Liver (tissue), 3 donors: Measurements from ENCODE around the gene RNU1-2.

Experiments
- EGR1 ChIP-seq, 2 donors: IDR thresholded peaks; 2 replicates each; pipeline ENCODE4 v1.6.1; 2016 to 2018; ENCODE audit warnings: antibody characterized with exemption in 2 of 2, low read depth in 2 of 2
- YY1 ChIP-seq: IDR thresholded peaks from 2 replicates; pipeline ENCODE4 v1.6.1; 2016; ENCODE audit warnings: antibody characterized with exemption, mild to moderate bottlenecking
- TF ChIP-seq, protein P1 (sequence below): IDR thresholded peaks from 2 replicates; pipeline ENCODE4 v1.6.1; 2016; ENCODE audit warnings: antibody characterized with exemption
- TF ChIP-seq, protein P2 (sequence below): fragments of 150-350 bp; IDR thresholded peaks from 2 replicates; pipeline ENCODE4 v1.5.1; 2017; ENCODE audit warnings: improper control_type of control experiment, low read depth, low read length; ENCODE audit not compliant: missing input control
- TF ChIP-seq, protein P3 (sequence below): IDR thresholded peaks from 2 replicates; pipeline ENCODE4 v1.6.1; 2016; ENCODE audit warnings: antibody characterized with exemption, mild to moderate bottlenecking
- donor health status: healthy.
- donor health status: healthy.

DNA sequence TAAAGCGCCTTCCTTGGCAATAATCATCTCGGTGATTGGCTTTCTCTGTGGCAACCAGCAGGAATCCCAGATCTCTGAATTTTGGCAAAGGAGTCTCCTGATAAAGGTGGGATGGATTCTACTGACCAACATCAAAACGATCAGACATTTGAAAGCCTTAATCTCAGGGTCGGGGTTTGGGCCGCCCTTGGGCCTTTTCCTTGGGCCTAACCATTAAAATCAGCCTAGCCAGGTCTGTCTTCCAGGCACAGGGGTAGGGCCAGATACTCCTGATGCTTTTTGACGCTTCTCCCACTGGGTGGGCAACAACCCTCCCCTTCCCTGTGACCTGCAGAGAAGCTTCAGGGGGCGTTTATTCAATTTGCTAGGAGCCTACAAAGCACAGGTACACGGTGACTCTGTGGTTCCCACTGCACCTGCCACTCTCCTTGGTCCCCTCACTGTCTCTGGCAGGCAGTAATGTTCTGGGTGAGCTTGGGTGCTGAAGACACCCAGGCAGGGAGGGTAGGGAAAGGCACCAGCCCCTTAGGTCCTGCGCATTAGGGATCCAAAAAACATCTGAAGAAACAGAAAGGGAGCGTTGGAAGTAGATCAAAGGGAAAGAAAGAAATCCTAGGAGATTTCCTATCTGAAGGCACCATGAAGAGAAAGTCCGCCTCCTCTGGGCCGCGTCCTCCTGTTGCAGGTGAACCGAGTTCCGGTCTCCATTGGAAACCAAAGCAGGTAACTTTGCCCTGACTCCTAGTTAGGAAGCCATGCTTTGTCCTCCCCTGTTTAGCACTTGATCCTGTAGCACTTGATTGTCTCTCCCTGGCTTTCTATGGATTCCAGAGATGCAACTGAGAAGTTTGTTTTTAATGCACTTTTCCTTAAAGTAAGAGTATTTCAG, 12.3 kb downstream of the RNU1-2 start:
- TF ChIP-seq YY1 (no peak), EGR1 (IDR thresholded peaks at IDR 0.05; ENCODE audit: low read depth in 2 of 2) (no peak)
- TF ChIP-seq, protein P1, sequence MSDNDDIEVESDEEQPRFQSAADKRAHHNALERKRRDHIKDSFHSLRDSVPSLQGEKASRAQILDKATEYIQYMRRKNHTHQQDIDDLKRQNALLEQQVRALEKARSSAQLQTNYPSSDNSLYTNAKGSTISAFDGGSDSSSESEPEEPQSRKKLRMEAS, result no peak
- TF ChIP-seq, protein P2, sequence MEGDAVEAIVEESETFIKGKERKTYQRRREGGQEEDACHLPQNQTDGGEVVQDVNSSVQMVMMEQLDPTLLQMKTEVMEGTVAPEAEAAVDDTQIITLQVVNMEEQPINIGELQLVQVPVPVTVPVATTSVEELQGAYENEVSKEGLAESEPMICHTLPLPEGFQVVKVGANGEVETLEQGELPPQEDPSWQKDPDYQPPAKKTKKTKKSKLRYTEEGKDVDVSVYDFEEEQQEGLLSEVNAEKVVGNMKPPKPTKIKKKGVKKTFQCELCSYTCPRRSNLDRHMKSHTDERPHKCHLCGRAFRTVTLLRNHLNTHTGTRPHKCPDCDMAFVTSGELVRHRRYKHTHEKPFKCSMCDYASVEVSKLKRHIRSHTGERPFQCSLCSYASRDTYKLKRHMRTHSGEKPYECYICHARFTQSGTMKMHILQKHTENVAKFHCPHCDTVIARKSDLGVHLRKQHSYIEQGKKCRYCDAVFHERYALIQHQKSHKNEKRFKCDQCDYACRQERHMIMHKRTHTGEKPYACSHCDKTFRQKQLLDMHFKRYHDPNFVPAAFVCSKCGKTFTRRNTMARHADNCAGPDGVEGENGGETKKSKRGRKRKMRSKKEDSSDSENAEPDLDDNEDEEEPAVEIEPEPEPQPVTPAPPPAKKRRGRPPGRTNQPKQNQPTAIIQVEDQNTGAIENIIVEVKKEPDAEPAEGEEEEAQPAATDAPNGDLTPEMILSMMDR, result no peak
- TF ChIP-seq, protein P3, sequence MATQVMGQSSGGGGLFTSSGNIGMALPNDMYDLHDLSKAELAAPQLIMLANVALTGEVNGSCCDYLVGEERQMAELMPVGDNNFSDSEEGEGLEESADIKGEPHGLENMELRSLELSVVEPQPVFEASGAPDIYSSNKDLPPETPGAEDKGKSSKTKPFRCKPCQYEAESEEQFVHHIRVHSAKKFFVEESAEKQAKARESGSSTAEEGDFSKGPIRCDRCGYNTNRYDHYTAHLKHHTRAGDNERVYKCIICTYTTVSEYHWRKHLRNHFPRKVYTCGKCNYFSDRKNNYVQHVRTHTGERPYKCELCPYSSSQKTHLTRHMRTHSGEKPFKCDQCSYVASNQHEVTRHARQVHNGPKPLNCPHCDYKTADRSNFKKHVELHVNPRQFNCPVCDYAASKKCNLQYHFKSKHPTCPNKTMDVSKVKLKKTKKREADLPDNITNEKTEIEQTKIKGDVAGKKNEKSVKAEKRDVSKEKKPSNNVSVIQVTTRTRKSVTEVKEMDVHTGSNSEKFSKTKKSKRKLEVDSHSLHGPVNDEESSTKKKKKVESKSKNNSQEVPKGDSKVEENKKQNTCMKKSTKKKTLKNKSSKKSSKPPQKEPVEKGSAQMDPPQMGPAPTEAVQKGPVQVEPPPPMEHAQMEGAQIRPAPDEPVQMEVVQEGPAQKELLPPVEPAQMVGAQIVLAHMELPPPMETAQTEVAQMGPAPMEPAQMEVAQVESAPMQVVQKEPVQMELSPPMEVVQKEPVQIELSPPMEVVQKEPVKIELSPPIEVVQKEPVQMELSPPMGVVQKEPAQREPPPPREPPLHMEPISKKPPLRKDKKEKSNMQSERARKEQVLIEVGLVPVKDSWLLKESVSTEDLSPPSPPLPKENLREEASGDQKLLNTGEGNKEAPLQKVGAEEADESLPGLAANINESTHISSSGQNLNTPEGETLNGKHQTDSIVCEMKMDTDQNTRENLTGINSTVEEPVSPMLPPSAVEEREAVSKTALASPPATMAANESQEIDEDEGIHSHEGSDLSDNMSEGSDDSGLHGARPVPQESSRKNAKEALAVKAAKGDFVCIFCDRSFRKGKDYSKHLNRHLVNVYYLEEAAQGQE, result no peak
